ENCODE data around the gene CCDC182.

DNA sequence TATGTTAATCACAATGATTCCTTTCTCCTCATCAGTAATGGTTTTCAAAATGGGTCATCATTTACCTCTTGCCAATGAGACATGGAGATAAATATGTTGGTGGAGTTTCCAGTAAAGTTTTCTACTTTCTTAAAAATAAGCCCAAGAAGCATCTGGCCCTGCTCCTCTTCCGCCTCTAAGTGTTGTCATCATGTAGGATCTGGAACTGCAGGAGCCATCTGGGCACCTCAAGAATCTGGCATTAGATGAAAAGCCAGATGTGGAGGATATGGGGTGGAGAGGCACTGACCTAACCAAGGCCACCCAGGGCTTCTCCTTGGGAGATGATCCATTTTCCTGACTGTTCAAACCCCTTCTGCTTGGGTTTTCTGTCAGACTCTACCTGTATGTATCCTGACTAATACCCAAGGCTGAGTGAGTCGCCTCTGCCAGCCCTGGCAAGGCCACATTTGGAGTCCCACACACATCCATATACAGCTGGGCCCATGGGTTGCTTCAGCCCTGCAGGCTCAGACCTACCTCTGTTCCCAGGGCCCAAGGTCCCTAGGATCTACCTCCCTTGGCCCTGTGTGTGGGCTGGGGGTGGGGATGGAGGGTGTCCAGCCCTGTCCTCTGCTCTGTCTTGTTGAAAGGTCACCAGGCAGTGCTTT lies 24.6 kb downstream of the CCDC182 start:
- TF ChIP-seq POLR2A (IDR thresholded peaks at IDR 0.05; ENCODE audit: low read length) = no peak
- no peak for TF ChIP-seq GATA1 (IDR thresholded peaks at IDR 0.05; ENCODE audit: low read depth, low read length)

All from erythroblast (primary cell).